Mesangial cell (primary cell): Measurements from ENCODE around the gene CSTA. TPM values are rescaled to one million over a fixed set of nuclear protein-coding genes. Genes with fewer than 3 reads are reported as not detected.

ENCODE experiments used
- total RNA-seq: library from RNA; depleted of rRNA; stranded (reverse); fragments of >200 nt; gene quantifications from 2 replicates; pipeline ENCODE4 v1.2.3, GENCODE V29; 2015

The CSTA gene, protein sequence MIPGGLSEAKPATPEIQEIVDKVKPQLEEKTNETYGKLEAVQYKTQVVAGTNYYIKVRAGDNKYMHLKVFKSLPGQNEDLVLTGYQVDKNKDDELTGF
- total RNA-seq, result not detected in 2 replicates

DNA sequence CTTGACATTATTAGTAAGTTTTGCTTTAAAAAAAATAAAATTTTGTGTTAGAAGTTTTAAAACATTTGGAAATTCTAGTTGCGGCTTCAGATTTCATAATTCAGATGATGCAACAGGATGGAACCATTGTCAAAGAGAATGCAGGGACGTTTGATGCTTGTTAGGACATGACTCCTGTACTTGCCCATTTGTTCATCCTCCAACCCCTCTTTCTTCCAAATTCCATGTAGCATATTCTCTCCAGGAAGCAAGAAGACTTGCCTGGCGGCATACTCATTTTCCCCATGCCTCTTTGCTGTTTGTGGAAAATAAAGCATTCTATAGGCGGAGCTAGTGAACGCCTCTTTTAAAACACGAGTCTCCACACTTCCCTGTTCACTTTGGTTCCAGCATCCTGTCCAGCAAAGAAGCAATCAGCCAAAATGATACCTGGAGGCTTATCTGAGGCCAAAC lies at the start of gene CSTA:
CSTA (plus strand) TSS at position 378 of the 453 bp plus-strand sequence; CDS start at position 423, 45 bp downstream.

DNA sequence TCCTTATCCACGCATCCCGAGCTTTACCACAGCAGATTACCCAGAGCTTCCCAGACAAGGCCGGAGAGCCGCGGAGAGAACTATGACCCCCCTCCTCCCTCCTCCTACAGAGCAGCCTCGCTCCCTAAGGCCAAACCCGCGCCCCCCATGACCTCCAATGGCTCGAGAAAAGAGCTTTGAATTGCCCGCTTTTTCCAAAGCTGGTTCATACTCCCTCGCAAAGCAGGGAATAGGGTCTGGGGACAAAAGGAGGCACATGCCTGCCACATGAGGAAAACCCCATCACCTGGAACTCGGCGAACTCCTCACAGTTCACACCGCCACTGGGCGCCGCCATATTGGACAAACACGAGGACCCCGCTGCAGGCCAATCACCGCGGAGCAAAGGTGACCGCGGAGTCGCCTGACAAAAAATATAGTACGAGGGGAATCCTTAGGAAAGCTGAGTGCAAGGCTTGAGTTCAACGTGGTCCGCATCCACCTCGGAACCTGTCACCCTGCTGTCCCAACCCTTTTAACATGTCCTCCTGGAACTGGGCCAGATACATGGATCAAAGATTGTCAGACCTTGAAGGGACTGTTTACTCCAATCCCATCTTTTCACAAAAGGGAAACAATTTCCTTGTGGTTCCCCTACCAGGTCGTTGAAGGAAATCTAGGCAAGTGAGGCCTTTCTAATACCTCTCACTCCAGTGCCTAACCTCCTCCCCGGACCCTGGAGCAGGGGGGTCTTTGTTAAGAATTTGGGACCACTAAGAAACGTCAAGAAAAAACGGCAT lies 58.0 kb downstream of the CSTA start, which contains the start of gene MIX23:
MIX23 (minus strand) TSS at position 344 of the 779 bp plus-strand sequence; CDS start at position 337, 7 bp downstream.

DNA sequence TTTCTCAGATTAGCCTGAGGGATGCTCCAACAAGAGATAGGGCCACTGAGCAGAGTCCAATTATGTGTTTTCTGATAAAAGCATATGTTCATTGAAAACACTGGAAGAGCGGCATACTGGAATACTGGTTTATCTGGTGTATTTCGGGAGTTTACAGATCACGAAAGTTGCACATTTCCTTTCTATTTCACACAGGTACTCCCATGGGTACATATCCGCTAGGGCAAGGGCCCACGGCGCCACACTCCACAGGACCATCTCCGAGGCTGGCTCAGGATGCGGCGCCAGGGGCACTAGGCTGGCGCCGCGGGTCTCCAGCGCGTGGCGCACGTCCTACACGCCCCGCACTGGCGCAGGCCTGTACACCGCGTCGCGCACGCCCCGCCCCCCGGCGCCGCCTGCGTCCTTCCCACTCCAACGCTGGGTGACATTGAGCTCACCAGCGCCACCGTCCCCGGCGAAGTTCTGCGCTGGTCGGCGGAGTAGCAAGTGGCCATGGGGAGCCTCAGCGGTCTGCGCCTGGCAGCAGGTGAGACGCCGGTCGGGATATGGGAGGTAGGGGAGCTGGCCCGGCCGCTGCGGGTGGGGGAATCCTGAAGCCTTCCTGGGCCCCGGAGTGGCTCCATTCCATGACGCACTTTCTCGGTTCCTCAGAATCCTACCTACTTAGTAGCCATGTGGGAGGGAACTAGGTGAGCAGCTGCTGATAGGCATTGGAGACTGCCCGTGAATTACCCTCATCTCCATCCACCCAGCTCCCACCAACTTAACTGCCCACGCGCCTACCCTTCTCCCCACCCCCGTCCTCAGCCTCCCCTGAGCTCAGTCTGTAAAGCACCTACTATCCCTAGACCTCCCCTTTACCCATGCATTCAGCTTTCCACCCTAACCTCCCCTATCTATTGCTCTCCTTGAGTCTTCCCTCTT lies 59.0 kb downstream of the CSTA start, which contains the start of gene FAM162A:
FAM162A (plus strand) TSS at position 412 of the 927 bp plus-strand sequence; CDS start at position 496, 84 bp downstream.

Other genes starting within 250 kb of the CSTA start
- gene CASR, start 141.6 kb upstream of the CSTA start, total RNA-seq, result 2.2 TPM in 1 of 2 replicates, not detected in the other
- 10.0 and 24.0 TPM in 2 replicates for gene MIX23, start 58.0 kb downstream of the CSTA start, total RNA-seq
- 14.0 and 17.1 TPM in 2 replicates for gene FAM162A, start 58.9 kb downstream of the CSTA start, total RNA-seq
- 1.6 and 3.3 TPM in 2 replicates for gene WDR5B, start 90.8 kb downstream of the CSTA start, total RNA-seq
- gene KPNA1, start 189.7 kb downstream of the CSTA start, total RNA-seq, result 27.1 and 29.4 TPM in 2 replicates
- gene PARP9, start 239.1 kb downstream of the CSTA start, total RNA-seq, result 6.8 and 13.2 TPM in 2 replicates
- 15.6 and 26.0 TPM in 2 replicates for gene DTX3L, start 239.1 kb downstream of the CSTA start, total RNA-seq